GM19239 (cell line): ENCODE measurements around the gene ACTR3C.
"Not testable (repeated sequence)": the region's sequence is repeated elsewhere in the genome, so short reads cannot be mapped to it uniquely, and the experiment has no call there.

Source experiments
- DNase-seq: peaks from one replicate; pipeline ENCODE4 v3.0.0; 2011; ENCODE audit warnings: low spot score; ENCODE audit not compliant: insufficient read length
- FAIRE-seq: peaks from 2 replicates; lab custom pipeline; 2011; peaks lifted over from hg19 to GRCh38; lab: Jason Lieb, UNC

The ACTR3C gene

GRCh38 chr7:150317748-150318444 is 5.4 kb downstream of the ACTR3C start:
- FAIRE-seq: no peak

DNA sequence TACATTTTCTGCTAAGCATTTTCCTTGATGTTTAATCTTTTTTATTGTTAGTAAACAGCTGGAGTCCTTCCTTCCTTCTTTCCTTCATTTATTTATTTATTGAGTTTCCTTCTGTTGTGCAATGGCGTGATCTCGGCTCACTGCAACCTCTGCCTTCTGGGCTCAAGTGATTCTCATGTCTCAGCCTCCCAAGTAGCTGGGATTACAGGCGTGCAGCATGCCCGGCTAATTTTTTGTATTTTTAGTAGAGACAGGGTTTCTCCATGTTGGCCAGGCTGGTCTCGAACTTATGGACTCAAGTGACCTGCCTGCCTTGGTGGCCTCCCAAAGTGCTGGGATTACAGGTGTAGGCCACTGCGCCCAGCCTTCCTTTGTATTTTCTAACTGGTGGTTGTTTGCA is 6.4 kb downstream of the ACTR3C start:
- not testable (repeated sequence) for DNase-seq, FAIRE-seq

More at GRCh38 chr7:150317748-150318444, 5.4 kb downstream of the ACTR3C start:
- no peak for DNase-seq

DNA sequence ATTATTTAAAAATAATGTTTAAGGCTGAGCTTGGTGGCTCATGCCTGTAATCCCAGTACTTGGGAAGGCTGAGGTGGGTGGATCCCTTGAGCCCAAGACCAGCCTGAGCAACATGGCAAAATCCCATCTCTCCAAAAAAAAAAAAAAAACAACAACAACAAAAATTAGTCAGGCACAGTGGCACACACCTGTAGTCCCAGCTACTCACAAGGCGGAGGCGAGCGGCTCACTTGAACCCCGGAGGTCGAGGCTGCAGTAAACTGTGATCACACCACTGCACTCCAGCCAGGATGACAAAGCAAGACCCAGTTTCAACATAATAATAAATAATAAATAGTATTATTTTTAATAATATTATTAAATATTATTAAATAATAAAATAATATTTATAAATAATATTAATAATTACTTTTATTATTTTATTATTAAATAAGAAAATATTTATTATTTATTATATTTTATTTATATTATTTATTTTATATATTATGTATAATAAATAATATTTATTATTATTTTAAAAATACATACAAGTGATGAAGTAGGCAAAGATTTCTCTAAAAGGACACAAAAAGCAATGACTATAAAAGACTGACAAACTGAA is 8.6 kb downstream of the ACTR3C start:
- DNase-seq (no peak), FAIRE-seq (no peak)

DNA sequence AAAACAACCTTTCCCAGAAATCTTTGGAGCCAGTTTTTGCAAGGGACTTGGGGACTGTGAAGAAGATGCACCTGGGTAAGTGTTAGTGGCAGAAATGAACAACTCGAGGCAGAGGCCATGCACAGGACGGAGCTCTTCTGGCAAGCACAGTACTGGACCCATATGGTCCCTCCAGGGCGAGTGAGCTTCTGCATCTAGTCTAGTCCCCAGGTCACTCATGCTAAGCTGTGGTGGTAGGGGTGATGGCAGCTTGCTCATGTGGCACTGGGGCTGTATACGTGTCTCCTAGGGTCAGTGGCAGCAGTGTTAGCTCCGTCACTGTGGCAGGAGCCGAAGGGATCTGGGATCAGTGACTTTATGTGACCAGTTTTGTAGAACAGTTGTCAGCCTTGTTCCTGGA is 9.5 kb downstream of the ACTR3C start:
- DNase-seq (no peak), FAIRE-seq (no peak)

GRCh38 chr7:150313367-150313809 is 10.0 kb downstream of the ACTR3C start:
- FAIRE-seq (no peak), DNase-seq (no peak)

GRCh38 chr7:150312649-150313366 is 10.5 kb downstream of the ACTR3C start:
- not testable (repeated sequence) for FAIRE-seq, DNase-seq

- FAIRE-seq: no peak
- DNase-seq: no peak
Observed at GRCh38 chr7:150311711-150312110, 11.6 kb downstream of the ACTR3C start.

DNA sequence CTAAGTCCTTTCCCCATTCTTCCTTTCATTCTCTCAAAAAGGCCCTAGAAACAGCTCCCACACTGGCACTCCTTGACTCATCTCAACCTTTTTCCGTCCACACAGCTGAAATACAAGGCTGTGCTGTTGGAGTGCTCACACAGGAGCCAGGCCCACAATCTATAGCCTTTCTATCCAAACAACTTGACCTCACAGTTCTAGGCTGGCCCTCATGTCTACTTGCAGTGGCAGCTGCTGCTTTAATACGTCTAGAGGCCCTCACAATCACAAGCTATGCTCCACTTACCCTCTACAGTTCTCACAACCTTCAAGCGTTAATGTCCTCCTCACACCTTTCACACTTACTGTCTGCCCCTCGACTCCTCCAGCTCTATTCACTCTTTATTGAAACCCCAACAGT is 12.2 kb downstream of the ACTR3C start:
- no peak for DNase-seq
- FAIRE-seq: no peak

GRCh38 chr7:150308575-150308974 is 14.8 kb downstream of the ACTR3C start:
- FAIRE-seq (no peak), DNase-seq (no peak)

- FAIRE-seq: no peak
- DNase-seq: no peak
Observed at GRCh38 chr7:150307904-150308303, 15.4 kb downstream of the ACTR3C start.

DNA sequence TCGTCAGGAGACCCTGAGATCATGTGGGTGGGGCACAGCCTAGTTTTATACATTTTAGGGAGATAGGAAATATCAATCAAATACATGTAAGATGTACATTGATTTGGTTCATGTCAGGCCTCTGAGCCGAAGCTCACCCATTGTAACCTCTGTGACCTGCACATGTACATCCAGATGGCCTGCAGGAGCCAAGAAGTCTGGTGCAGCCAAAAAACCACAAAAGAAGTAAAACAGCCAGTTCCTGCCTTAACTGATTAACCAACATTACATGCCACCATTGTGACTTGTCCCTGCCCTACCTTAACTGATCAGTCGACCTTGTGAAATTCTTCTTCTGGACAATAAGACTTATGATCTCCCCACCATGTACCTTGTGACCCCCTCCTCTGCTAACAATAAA is 16.2 kb downstream of the ACTR3C start:
- DNase-seq: no peak
- FAIRE-seq: no peak

DNA sequence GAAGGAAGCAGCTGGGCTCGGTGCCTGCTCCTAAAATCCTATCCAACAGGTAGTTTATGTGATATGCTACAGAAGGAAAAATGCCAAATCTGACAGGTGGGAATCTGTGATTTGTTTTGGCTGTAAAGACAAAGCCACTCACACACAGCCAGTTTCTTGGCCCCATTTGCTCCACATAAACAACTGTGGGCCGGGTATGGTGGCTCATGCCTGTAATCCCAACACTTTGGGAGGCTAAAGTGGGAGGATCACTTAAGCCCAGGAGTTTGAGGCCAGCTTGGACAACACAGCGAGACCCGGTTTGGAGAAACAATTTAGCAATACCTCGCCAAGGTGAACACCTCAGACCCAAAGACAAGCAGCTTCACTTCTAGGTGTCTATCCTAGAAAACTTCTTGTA is 17.0 kb downstream of the ACTR3C start:
- not testable (repeated sequence) for DNase-seq, FAIRE-seq

DNA sequence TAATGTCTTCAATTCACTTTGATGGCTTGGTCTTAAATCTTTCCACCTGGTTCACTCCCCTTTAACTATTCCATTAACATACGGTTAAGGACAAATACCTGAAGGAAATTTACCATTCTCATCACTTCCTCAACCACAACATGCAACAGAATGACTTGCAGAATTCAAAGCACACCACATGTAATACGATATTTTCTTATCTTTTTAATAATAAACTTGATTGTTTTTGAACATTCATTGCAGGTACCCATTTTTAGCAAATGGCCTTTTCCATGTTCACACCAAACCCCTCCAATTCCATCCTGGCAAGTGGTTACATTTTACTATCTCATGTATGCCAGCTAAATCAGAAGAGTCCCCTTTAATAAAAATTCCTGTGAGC is 17.5 kb downstream of the ACTR3C start:
- FAIRE-seq, DNase-seq: not testable (repeated sequence)

- not testable (repeated sequence) for FAIRE-seq, DNase-seq
Observed at GRCh38 chr7:150305259-150305902, 18.0 kb downstream of the ACTR3C start.

DNA sequence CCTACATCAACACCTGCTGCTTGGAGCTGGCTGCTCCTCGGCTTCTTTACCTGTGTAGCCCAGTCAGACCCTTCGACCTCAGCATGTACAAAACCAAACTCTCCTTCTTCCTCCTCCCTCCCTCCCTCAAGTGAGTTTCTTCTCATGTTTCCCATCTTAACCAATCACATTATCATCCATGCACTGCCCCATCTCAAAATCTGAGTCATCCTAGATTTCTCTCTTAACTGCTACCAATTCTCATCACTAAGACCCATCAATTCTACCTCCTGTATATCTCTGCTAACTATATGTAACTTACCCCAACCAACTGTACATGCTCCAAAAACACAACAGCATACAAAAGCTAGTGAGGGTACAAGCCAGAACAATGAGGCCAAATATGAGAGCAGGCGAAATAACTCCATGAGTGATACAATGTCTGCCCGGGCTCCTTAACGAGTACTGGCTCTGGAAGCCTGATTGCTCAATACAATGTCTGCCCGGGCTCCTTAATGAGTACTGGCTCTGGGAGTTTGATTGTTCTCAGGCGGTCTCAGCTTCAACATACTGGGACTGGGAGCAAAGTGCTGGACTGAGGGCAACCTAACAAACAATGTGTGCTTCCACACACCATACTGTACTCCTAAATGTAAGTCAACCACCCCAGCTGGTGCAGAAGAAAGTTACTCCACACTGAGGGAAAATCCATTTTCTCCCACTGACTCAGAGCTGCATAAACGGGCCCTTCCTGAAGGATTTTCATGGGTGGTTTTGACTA is 18.7 kb downstream of the ACTR3C start:
- not testable (repeated sequence) for FAIRE-seq, DNase-seq

DNA sequence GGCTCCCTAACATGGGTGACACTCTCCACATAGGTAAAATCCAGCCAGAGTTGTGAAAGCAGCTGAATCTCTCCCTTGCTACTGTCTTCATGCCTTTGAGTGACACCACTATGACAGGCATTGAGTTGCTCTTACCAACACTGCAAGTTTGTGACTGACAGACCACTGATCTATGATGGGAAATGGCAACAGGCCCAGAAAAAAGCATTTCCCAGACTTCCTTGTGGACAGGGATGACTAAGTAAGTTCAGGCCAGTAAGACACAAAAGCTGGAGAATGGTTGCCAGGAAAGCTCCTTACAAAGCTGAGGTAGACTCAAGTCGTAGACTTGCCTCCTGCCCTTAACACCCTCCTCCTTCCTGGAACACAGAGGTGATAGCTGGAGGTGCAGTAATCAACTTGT is 20.4 kb downstream of the ACTR3C start:
- not testable (repeated sequence) for DNase-seq, FAIRE-seq

DNA sequence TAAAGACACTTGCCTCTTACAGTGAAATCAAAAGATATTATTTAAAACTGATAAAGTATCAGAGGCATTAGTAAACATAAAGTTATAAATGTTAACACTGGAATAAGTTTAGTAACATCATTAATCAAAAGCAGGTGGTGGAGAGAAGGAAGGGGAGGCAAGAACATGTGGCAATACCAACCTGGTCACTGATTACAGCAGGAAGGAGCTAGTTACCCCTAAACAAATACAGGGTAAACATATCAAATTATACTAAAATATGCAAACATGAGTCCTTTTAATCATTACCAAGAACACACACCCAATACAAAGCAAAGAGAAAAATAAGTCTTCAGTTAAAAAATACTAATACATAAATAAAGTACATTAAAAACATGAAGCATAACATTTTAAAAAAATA is 25.4 kb downstream of the ACTR3C start:
- DNase-seq, FAIRE-seq: not testable (repeated sequence)

DNA sequence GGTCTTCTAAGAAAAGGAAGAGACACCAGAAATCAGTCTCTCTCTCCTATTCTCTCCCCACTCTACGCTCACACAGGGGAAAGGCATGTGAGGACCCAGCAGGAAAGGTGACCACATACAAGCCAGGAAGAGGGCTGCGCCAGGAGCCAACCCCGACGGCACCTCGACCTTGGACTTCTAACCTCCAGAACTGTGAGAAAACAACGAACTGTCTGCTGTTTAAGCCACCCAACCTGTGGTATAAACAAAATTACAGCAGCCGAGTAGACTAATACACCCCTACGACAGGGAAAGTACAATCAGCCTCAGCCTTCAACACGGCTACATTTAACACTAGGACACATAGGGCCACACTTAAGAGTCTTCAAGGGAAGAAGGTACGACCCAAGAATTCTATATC is 26.5 kb downstream of the ACTR3C start:
- not testable (repeated sequence) for FAIRE-seq, DNase-seq

DNA sequence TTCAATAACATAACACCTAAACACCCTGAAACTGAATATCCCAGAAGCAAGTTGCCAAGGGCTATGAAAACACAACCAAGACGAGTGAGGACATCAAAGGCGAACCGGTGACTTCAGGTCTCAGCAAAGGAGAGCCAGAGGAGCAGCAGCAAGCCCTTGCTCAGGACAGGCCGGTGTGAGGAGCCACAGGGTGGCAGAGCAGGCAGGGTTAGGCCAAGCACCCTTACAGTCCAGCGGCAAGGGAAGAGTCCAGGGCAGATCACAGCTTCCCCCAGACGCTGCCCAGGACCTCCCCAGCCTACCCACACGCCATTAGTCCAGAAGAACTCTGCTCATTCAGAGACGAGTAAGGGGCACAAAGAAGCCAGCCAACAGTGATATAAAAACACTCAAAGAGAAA is 27.7 kb downstream of the ACTR3C start:
- DNase-seq, FAIRE-seq: not testable (repeated sequence)

GRCh38 chr7:150295027-150295426 is 28.3 kb downstream of the ACTR3C start:
- DNase-seq, FAIRE-seq: not testable (repeated sequence)
